ENCODE data around the gene SYNPO2L.

Gene SYNPO2L

DNA sequence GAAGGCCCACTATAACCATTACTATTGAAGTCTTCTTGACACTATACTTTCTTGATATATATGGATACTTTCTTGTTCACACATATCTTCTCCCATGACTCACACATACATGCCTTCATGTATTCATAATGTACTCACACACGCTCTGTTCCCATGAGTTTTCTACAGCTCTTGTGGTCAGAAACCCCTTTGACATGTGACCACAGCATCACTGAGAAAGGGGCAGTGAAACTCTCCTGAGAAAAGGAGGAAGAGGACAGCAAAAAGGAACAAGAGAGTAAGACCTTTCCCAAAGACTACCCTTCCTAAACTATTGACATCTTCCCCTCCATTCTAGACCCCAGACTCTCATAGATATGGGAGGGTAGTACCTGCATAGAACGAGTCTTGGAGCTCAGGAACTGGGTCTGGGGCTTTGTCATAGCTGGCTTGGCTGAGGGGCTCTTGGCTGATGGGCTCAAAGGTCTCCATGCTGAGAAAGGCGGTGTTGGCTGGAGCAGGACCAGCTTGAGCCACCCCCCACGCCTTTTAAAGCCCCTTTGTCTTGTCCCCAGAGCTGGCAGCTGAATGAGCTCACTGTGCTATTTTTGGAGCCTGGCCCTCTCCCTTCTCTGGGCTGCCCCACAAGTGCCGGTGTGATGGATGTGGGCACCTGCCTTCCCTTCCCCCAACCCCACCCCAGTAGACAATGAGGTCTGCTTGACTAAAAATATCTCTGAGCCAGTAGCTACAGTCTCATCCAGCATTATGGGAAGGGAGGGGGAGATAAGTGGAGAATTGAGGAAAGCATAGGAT lies 5.1 kb downstream of the SYNPO2L start:
- DNase-seq (ENCODE audit: extremely low read depth in 1 of 2, low read depth in 1 of 2), result no peak

DNA sequence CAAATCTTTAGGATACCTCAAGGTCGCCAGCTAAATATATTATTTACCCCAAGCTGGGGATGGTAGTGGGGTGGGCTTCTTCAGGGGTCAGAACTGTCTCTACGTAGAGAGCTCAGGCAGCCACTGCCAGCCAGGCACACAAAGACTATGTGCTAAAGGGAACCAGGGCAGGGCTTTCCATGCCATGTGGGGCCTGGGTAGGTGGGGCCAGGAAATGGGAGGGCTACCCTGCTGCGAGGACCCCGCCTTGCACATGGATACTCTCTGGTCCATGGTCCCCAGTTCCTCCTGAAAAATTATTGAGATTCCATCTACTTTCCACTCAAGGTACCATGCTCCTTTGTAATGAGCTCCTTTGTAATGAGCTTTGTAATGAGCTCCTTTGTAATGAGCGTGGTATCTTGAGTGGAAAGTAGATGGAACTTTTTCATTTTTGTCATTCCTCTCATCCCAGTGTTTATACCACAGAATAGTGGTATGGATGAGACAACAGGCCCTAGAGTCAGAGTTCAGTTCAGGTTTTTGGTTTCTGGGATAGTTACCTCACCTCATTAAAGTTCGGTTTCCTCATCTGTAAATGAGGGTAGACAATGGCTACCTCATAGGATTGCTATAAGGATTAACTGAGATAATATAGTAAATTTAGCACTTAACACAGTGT lies 5.8 kb downstream of the SYNPO2L start:
- no peak for DNase-seq (ENCODE audit: extremely low read depth in 1 of 2, low read depth in 1 of 2)

DNA sequence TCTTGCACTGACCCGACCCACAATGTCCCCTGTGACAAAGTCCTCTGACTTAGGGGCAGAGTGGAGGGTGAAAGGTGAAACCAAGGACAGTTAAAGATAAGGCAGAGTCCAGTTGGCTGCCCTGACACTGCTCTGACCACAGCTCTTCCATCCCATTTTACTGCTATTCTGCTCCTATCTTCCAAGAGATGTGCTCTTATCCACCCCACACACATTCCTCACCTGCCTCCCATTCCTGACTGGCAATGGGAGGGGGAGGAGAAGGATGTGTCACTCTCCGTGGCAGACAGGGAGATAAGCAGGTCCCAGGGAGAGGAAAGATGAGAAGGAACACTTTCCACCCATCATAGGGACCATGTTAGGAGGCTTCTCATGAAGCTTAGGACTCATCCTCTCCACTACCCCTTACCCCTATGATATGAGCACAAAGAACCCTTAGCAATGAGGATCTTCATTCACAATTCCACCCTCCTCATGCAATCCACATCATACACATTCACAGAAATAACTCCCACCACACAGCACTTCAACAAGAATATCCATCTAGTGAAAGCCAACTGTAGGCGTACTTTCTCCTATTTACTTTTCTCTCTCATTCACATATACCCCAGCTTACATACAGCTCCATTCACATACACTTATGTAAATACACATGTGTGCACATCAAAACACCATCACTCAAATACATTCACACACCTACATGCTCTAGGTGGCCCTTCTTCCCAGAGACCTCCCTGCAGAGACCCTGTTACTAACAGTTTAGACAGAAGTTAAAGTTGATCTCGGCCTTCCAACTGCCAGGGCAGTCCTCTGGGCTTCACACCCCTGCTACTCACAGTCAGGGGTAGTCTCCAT lies 6.6 kb downstream of the SYNPO2L start:
- DNase-seq (ENCODE audit: extremely low read depth in 1 of 2, low read depth in 1 of 2), result no peak

- no peak for DNase-seq (ENCODE audit: extremely low read depth in 1 of 2, low read depth in 1 of 2)
Measured at GRCh38 chr10:73647875-73648651, 7.8 kb downstream of the SYNPO2L start.

GRCh38 chr10:73647211-73647874 lies 8.5 kb downstream of the SYNPO2L start:
- DNase-seq (ENCODE audit: extremely low read depth in 1 of 2, low read depth in 1 of 2), result no peak

GRCh38 chr10:73646598-73647041 lies 9.2 kb downstream of the SYNPO2L start:
- DNase-seq (ENCODE audit: extremely low read depth in 1 of 2, low read depth in 1 of 2), result no peak

DNA sequence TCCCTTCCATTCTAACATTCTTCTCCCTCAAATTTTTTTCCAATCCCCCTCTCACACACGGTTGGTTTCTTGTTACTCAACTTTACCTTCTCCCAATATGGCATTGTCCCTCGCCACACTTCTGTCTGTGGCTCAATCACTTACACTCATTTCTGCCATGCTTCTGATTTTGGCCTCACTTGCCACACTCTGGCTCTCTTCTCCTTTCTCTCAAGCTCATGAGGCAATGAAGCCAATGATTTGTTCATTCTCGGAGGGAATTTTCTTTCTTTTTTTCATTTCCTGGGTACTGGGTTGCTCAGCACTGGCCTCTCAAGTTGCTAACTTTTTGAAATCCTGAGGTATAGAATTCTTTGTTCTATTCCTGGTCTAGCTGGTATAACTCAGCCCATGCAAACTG lies 10.6 kb downstream of the SYNPO2L start:
- no peak for DNase-seq (ENCODE audit: extremely low read depth in 1 of 2, low read depth in 1 of 2)

GRCh38 chr10:73644767-73645166 lies 11.1 kb downstream of the SYNPO2L start:
- DNase-seq (ENCODE audit: extremely low read depth in 1 of 2, low read depth in 1 of 2), result no peak

GRCh38 chr10:73644015-73644743 lies 11.7 kb downstream of the SYNPO2L start:
- no peak for DNase-seq (ENCODE audit: extremely low read depth in 1 of 2, low read depth in 1 of 2)

DNA sequence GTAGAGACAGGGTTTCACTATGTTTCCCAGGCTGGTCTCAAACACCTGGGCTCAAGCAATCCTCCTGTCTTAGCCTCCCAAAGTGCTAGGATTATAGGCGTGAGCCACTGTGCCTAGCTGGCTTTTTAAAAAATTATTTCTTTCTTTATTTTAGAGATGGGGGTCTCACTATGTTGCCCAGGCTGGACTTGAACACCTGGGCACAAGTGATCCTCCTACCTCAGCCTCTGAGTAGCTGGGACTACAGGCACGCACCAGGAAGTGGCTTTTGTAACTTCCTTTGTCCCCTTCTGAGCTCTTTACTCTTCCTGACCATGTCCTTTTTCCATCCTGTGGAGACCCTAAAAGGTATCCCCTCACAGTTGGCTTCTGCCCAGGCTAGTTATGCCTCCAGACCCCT lies 12.5 kb downstream of the SYNPO2L start:
- no peak for DNase-seq (ENCODE audit: extremely low read depth in 1 of 2, low read depth in 1 of 2)

DNA sequence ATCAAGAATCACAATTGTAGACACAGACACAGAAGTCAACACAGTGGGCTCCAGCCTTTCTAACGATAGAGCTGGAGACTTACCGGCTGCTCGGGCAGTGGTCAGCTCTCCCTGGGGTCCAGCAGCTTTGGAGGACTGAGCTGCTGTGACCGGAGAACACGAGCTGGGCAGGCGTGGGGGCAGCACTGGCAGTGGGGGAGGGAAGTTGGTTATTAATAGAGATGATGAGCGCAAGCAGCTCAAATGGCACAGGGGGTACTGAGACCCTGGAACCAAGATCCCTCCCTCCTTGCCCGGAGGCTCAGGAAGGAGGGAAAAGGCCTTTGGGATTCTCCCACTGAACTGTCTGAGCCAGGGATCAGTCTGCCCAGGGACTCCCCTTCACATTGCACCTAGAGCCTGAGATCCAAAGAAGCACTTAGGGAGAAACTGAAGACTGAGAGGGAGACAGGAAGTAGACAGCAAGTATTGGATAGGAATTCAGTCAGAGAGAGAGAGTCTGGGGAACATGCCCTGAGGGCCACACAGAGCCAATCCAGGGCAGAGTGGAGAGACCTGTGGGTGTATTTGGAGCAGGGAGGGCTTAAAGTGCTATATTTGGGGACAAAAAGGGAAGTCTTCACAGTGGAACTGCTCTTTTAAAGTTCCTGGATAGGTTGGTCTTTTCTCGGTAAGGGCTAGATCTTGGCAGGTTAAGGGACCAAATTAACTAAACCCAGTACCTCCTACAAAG lies 14.3 kb downstream of the SYNPO2L start, which contains the start of gene MYOZ1:
Gene MYOZ1, minus strand, starts transcription at position 147 of the 733 bp plus-strand sequence. CDS start 1,457 bp downstream, outside the sequence.
- DNase-seq (ENCODE audit: extremely low read depth in 1 of 2, low read depth in 1 of 2), result no peak

DNA sequence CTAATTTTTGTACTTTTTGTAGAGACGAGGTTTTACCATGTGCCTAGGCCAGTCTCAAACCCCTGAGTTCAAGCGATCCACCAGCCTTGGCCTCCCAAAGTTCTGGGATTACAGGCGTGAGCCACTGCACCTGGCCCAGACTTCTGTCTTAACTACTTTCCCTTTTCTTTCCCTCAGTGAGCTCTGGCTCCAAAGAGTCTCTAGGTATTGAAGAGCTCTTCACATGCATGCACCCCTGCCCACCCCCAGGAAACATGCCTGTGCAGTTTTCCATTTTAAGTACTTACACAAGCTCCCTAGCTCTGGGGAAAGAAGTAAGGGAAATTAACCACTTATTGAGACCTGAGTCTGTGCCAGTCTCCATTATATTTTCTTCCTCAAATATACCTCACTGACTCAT lies 16.5 kb downstream of the SYNPO2L start:
- no peak for DNase-seq (ENCODE audit: extremely low read depth in 1 of 2, low read depth in 1 of 2)

DNA sequence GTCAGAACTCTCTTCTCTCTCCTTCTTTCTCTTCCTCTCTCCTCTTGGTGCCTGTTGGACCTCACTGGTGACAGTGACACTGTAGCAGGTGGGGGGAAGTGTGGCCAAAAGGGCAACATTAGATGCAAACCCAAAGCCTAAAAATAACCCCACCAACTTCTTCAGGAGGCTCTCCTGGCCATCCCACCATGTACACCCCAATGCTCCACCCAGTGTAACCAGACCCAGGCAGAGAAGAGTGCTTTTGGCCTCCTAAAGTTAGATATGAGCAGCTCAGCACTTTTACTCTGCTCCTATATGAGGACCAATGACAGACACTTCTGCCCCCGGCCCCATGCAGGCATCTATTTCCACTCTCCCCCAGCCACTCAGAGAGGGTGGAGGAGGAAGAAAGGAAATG lies 20.0 kb downstream of the SYNPO2L start:
- DNase-seq (ENCODE audit: extremely low read depth in 1 of 2, low read depth in 1 of 2), result no peak

GRCh38 chr10:73634421-73634820 lies 21.4 kb downstream of the SYNPO2L start:
- no peak for DNase-seq (ENCODE audit: extremely low read depth in 1 of 2, low read depth in 1 of 2)

DNA sequence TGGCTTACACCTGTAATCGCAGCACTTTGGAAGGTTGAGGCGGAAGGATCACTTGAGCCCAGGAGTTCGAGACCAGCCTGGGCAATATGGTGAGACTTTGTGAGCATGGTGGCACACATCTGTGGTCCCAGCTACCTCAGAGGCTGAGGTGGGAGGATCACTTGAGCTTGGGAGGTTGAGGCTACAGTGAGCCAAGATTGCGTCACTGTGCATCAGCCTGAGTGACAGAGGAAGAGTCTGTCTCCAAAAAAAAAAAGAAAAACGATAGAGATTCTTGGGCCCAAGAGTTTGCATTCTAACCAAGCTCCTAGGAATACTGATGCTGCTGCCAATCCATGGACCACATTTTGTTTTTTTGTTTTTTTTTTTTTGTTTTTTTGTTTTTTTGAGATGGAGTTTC lies 26.7 kb downstream of the SYNPO2L start:
- no peak for DNase-seq (ENCODE audit: extremely low read depth in 1 of 2, low read depth in 1 of 2)

GRCh38 chr10:73628405-73628804 lies 27.4 kb downstream of the SYNPO2L start:
- DNase-seq (ENCODE audit: extremely low read depth in 1 of 2, low read depth in 1 of 2), result no peak

- no peak for DNase-seq (ENCODE audit: extremely low read depth in 1 of 2, low read depth in 1 of 2)
Measured at GRCh38 chr10:73627300-73627699, 28.5 kb downstream of the SYNPO2L start.

GRCh38 chr10:73625884-73626752 lies 29.7 kb downstream of the SYNPO2L start:
- DNase-seq (ENCODE audit: extremely low read depth in 1 of 2, low read depth in 1 of 2), result peak; percentile 84 to 85
